ENCODE measurements around the gene OLFML2B.

The OLFML2B gene

GRCh38 chr1:161945306-161946060, 78.2 kb downstream of the OLFML2B start:
- no peak for DNase-seq (ENCODE audit: low read depth in 2 of 2)

GRCh38 chr1:161944381-161944780, 79.3 kb downstream of the OLFML2B start:
- no peak for DNase-seq (ENCODE audit: low read depth in 2 of 2)

GRCh38 chr1:161943737-161944136, 79.9 kb downstream of the OLFML2B start:
- no peak for DNase-seq (ENCODE audit: low read depth in 2 of 2)

GRCh38 chr1:161941726-161942436, 81.8 kb downstream of the OLFML2B start:
- no peak for DNase-seq (ENCODE audit: low read depth in 2 of 2)

- DNase-seq (ENCODE audit: low read depth in 2 of 2), result no peak
These were observed 82.6 kb downstream of the OLFML2B start for GRCh38 chr1:161940866-161941591.

- no peak for DNase-seq (ENCODE audit: low read depth in 2 of 2)
These were observed 86.9 kb downstream of the OLFML2B start for GRCh38 chr1:161936786-161937185.

GRCh38 chr1:161935264-161935663, 88.4 kb downstream of the OLFML2B start:
- no peak for DNase-seq (ENCODE audit: low read depth in 2 of 2)

- no peak for DNase-seq (ENCODE audit: low read depth in 2 of 2)
These were observed 89.8 kb downstream of the OLFML2B start for GRCh38 chr1:161933592-161934588.

All from stimulated activated CD4-positive, alpha-beta T cell treated with anti-CD3 and anti-CD28 coated beads, Interleukin-1b, Interleukin-23, amount 100 ng/mL, for 4 hours (primary cell).